A549 treated with Hydrocortisone at 1 μM for 4 hours (cell line): ENCODE data around the gene LZTS3. TPM values are rescaled to one million over a fixed set of nuclear protein-coding genes. Genes with fewer than 3 reads are reported as not detected.

Experiments used
- total RNA-seq: library from RNA; stranded (reverse); fragments of 200-300 nt; extraction: Qiagen RNA extraction; gene quantifications from 5 replicates; pipeline ENCODE4 v1.2.3, GENCODE V29; 2022

LZTS3 gene
- total RNA-seq = 4.7 to 5.7 TPM (median 5.2 TPM) in 5 replicates

DNA sequence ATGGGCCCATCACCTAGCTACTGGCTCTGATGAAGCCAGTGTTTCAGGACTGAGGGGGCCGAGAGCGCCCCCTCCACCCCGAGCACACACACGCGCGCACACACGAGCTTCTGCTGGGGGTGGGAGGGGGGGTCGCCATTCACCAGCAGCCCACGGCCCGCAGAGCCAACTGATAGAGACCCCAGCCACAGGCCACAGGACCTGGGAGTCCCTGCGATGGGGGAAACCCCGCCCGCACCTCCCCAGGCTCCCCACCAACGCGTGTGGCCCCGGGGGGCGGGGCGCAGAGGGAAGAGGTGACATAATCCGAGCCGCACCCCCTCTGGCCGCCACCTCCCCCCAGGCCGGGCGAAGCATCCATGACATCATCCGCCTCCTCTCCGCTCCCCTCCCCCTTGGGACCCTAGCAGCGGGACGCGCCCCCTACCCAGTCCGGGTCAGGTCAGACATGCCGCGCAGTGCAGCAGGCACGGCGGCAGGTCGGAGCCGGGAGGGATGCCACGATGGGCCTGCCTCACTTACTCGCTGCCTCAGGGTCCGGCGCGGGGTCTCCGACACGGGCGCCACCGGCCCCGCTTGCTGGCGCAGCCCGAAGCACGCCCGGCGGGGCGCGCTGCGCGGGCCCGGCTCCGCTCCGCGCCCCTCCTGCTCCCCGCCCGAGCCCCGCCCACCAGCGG is at the start of gene LZTS3:
LZTS3 (minus strand) TSS at position 617 of the 677 bp plus-strand sequence. CDS start 6,386 bp downstream, outside the sequence.

GRCh38 chr20:3209257-3209945 is 36.1 kb upstream of the LZTS3 start, which contains the start of gene ITPA:
TSS of gene ITPA (plus strand) at chr20:3209498. CDS start at chr20:3209552, 54 bp downstream.

GRCh38 chr20:3204124-3204794 is 30.9 kb upstream of the LZTS3 start, which contains the start of gene DDRGK1:
TSS of gene DDRGK1 (minus strand) at chr20:3204682. CDS start at chr20:3204627, 55 bp downstream.

Other genes with a start within 250 kb of the LZTS3 start
- gene GNRH2, start 129.9 kb downstream of the LZTS3 start, total RNA-seq = 0.16 to 0.34 TPM (median 0.27 TPM) in 4 of 5 replicates, not detected in the other
- gene MRPS26, start 127.5 kb downstream of the LZTS3 start, total RNA-seq = 102 to 153 TPM (median 148 TPM) in 5 replicates
- not detected in 5 replicates for gene OXT, start 101.9 kb downstream of the LZTS3 start, total RNA-seq
- not detected in 5 replicates for gene AVP, start 88.8 kb downstream of the LZTS3 start, total RNA-seq
- 48.8 to 58.9 TPM (median 51.6 TPM) in 5 replicates for gene FASTKD5, start 13.7 kb downstream of the LZTS3 start, total RNA-seq
- 4.9 to 6.4 TPM (median 5.7 TPM) in 5 replicates for gene UBOX5, start 13.7 kb downstream of the LZTS3 start, total RNA-seq
- gene DDRGK1, start 31.1 kb upstream of the LZTS3 start, total RNA-seq = 79.1 to 103 TPM (median 95.7 TPM) in 5 replicates
- gene ITPA, start 35.9 kb upstream of the LZTS3 start, total RNA-seq = 129 to 141 TPM (median 133 TPM) in 5 replicates
- 9.2 to 15.1 TPM (median 13.6 TPM) in 5 replicates for gene SLC4A11, start 65.6 kb upstream of the LZTS3 start, total RNA-seq
- 5.3 to 7.2 TPM (median 6.7 TPM) in 5 replicates for gene DNAAF9, start 234.1 kb upstream of the LZTS3 start, total RNA-seq